ENCODE results near the gene ISCA2.

ISCA2 gene

GRCh38 chr14:74505831-74506230 lies 12.3 kb downstream of the ISCA2 start:
- in situ Hi-C loops (cut with MboI; ENCODE audit: low pct_unique_long_range_greater_than_20kb, low sequenced_read_pairs, unreplicated experiment), result no loop called here
- DNase-seq (ENCODE audit: low spot score), result no peak
- TF ChIP-seq CTCF (IDR thresholded peaks at IDR 0.05; ENCODE audit: extremely low read depth, insufficient read depth, missing control alignments), result no peak

- in situ Hi-C loops (cut with MboI; ENCODE audit: low pct_unique_long_range_greater_than_20kb, low sequenced_read_pairs, unreplicated experiment), result no loop called here
- no peak for DNase-seq (ENCODE audit: low spot score)
- no peak for TF ChIP-seq CTCF (IDR thresholded peaks at IDR 0.05; ENCODE audit: extremely low read depth, insufficient read depth, missing control alignments)
Measured at GRCh38 chr14:74506411-74506851, 12.9 kb downstream of the ISCA2 start.

DNA sequence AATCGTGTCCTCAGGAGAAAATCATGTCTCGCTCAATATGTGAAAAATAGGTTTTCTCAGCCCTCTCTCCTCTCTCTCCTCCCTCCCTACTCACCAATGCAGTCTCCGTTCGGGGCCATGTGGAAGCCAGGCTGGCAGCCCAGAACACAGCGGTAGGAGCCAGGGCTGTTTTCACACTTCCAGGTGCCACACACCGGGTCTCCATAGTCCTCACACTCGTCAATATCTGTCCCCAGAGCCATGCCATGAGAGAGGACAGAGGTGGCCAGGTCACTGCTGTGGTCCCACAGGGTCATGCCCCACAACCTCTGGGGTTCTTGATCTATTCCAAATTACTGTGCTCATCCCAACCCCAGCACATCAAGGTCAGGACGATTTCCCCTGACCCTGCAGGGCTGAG lies 13.5 kb downstream of the ISCA2 start:
- TF ChIP-seq CTCF (IDR thresholded peaks at IDR 0.05; ENCODE audit: extremely low read depth, insufficient read depth, missing control alignments), result no peak
- in situ Hi-C loops (cut with MboI; ENCODE audit: low pct_unique_long_range_greater_than_20kb, low sequenced_read_pairs, unreplicated experiment), result no loop called here
- no peak for DNase-seq (ENCODE audit: low spot score)

GRCh38 chr14:74507840-74508239 lies 14.3 kb downstream of the ISCA2 start:
- no peak for TF ChIP-seq CTCF (IDR thresholded peaks at IDR 0.05; ENCODE audit: extremely low read depth, insufficient read depth, missing control alignments)
- DNase-seq (ENCODE audit: low spot score), result no peak
- in situ Hi-C loops (cut with MboI; ENCODE audit: low pct_unique_long_range_greater_than_20kb, low sequenced_read_pairs, unreplicated experiment), result no loop called here

DNA sequence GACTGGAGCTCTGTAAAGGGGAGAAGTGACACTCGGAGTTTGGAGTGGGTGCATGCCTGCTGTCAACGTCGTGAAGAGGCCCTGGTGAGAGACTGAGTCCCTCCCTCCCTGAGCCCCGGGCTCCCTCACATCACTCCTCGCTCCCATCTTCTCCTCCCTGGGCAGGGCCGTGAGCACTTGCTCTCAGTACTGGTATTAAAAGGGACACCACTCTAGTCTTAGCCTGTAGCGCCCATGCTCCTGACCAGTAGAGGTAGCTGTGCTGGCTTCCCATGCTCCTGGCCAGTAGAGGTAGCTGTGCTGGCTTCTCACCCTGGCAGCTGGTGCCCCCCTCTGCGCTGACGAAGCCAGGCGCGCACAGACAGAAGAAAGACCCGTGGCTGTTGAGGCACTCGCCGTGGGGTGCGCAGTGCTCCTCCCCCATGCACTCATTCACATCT lies 14.7 kb downstream of the ISCA2 start:
- TF ChIP-seq CTCF (IDR thresholded peaks at IDR 0.05; ENCODE audit: extremely low read depth, insufficient read depth, missing control alignments), result peak; percentile 22
- DNase-seq (ENCODE audit: low spot score), result no peak
- in situ Hi-C loops (cut with MboI; ENCODE audit: low pct_unique_long_range_greater_than_20kb, low sequenced_read_pairs, unreplicated experiment), result no loop called here

- in situ Hi-C loops (cut with MboI; ENCODE audit: low pct_unique_long_range_greater_than_20kb, low sequenced_read_pairs, unreplicated experiment), result no loop called here
- no peak for DNase-seq (ENCODE audit: low spot score)
Measured at GRCh38 chr14:74508844-74509428, 15.4 kb downstream of the ISCA2 start.

More at GRCh38 chr14:74508844-74509428, 15.4 kb downstream of the ISCA2 start:
- no peak for TF ChIP-seq CTCF (IDR thresholded peaks at IDR 0.05; ENCODE audit: extremely low read depth, insufficient read depth, missing control alignments)
